Ovary (tissue), 3 donors: Measurements from ENCODE around the gene PPP1R14C.

ENCODE experiments used
- EP300 ChIP-seq: sonication (generic); formaldehyde crosslinking; IDR thresholded peaks from one replicate; pipeline ENCODE4 v1.6.1; 2017; ENCODE audit warnings: antibody characterized with exemption
- TF ChIP-seq, protein P1 (sequence below), 3 donors: fragments of 450-650 bp in 2 of 3; fragments of 200-600 bp in 1 of 3; IDR thresholded peaks; one replicate each; pipeline versions ENCODE4 v1.5.1 to v1.8.0; 2016 to 2022; ENCODE audit warnings: antibody characterized with exemption in 3 of 3, mild to moderate bottlenecking in 1 of 3
- donor health status: DM: no; HTN: no; CAD: no.

DNA sequence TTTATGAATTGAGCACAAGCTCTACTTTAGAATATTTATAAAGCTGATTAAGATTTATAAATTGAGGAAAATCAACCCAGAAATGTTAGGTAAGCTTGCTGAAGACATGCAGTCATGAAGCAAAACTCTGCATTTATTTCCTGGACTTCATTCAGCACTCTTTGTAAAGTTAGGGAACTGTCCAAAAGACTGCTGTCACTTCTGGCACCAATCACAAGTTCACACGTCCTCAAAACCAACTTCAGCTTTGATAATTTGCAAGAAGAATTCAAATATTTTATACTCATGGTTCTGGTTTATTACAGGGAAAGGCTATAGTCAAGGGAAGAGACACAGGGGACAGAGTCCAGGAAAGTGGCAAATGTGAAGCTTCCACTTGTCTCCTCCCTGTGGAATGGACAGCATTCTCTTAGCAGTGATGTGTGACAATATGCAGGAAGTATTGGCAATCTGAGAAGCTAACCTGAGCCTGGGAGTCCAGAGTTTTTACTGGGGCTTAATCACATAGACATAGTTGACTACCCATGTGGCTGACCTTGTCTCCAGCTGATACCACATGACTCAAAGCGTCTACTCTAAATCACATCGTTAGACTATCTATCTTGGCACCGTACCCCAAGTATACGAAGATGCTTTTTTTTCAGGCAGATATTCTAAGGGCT, 85.4 kb downstream of the PPP1R14C start:
- TF ChIP-seq, protein P1, sequence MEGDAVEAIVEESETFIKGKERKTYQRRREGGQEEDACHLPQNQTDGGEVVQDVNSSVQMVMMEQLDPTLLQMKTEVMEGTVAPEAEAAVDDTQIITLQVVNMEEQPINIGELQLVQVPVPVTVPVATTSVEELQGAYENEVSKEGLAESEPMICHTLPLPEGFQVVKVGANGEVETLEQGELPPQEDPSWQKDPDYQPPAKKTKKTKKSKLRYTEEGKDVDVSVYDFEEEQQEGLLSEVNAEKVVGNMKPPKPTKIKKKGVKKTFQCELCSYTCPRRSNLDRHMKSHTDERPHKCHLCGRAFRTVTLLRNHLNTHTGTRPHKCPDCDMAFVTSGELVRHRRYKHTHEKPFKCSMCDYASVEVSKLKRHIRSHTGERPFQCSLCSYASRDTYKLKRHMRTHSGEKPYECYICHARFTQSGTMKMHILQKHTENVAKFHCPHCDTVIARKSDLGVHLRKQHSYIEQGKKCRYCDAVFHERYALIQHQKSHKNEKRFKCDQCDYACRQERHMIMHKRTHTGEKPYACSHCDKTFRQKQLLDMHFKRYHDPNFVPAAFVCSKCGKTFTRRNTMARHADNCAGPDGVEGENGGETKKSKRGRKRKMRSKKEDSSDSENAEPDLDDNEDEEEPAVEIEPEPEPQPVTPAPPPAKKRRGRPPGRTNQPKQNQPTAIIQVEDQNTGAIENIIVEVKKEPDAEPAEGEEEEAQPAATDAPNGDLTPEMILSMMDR (IDR thresholded peaks at IDR 0.05), result no peak
- TF ChIP-seq EP300, result no peak
